Hepatocyte (in vitro differentiated cells): ENCODE measurements around the gene ARHGEF26.

Experiments
- CTCF ChIP-seq: fragments of 200-600 bp; sonication (generic); IDR thresholded peaks from 2 replicates; pipeline ENCODE4 v1.5.1; 2016; ENCODE audit warnings: antibody characterized with exemption, mild to moderate bottlenecking; ENCODE audit not compliant: poor library complexity
- EZH2phosphoT487 ChIP-seq: fragments of 200-600 bp; sonication (generic); IDR thresholded peaks from one replicate; pipeline ENCODE4 v1.6.1; 2018; ENCODE audit warnings: antibody characterized with exemption, mild to moderate bottlenecking, low read depth, moderate library complexity; ENCODE audit not compliant: unreplicated experiment, severe bottlenecking

GRCh38 chr3:154250291-154250690 lies 129.1 kb downstream of the ARHGEF26 start:
- no peak for TF ChIP-seq CTCF
- no peak for TF ChIP-seq EZH2phosphoT487
